ENCODE results near the gene RSBN1L. TPM values are rescaled to one million over a fixed set of nuclear protein-coding genes. Genes with fewer than 3 reads are reported as not detected.
A peak's percentile ranks its signal among the peaks of the same experiment; 100 is the strongest.

RSBN1L gene
- total RNA-seq, 1 donor from 2014 or later = 17.2 TPM

DNA sequence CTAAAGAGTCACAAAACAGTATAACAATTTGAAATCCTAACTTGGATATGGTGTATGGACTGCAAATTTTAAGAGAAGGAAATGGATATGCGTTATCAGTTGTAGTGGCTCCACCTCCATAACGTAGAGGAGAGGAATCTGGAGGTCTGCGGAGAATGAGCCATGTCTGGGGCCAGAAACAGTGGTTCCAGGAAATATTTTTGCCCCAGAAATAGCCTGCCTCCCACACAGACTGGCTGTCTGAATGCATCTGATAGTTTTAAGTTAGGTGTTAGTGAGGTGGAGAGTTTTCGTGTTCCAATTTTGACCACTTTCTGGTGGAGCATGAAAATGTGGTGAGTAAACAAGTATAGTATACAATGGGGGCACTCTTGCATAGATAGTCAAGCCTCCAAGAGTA lies 103.9 kb downstream of the RSBN1L start:
- TF ChIP-seq, protein P1, sequence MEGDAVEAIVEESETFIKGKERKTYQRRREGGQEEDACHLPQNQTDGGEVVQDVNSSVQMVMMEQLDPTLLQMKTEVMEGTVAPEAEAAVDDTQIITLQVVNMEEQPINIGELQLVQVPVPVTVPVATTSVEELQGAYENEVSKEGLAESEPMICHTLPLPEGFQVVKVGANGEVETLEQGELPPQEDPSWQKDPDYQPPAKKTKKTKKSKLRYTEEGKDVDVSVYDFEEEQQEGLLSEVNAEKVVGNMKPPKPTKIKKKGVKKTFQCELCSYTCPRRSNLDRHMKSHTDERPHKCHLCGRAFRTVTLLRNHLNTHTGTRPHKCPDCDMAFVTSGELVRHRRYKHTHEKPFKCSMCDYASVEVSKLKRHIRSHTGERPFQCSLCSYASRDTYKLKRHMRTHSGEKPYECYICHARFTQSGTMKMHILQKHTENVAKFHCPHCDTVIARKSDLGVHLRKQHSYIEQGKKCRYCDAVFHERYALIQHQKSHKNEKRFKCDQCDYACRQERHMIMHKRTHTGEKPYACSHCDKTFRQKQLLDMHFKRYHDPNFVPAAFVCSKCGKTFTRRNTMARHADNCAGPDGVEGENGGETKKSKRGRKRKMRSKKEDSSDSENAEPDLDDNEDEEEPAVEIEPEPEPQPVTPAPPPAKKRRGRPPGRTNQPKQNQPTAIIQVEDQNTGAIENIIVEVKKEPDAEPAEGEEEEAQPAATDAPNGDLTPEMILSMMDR (IDR thresholded peaks at IDR 0.05; ENCODE audit: unreplicated experiment) = no peak
- no peak for DNase-seq (ENCODE audit: low spot score)
- Mint-ChIP-seq H3K4me3 (ENCODE audit: unreplicated experiment) (peak overlapping the region; percentile 97), H3K9me3 (ENCODE audit: unreplicated experiment) (no peaks in the 10 kb centered on the region), H3K4me1 (ENCODE audit: unreplicated experiment) (peaks cover 28% of the 10 kb centered on the region), H3K36me3 (ENCODE audit: low read depth, unreplicated experiment) (no peaks in the 10 kb centered on the region), H3K27me3 (ENCODE audit: unreplicated experiment) (peaks cover 1% of the 10 kb centered on the region), H3K27ac (ENCODE audit: unreplicated experiment) (no peak overlapping the region)

DNA sequence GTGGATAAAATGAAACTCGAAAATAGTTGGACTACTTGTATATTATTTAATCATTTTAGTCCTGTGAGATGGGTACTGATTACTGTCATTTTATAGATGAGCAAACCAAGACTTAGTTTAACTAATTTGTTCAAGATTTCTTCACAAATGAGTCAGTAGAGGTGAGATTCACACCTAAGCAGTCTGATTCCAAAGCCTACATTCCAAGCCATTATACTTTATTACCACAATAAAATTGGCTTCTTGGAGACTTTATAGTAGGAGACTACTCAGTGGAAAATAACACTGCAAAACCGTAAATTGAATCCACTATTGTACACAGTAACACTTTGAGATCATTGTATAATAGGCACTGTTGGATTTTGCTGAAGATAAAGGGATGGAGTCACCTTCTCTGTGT lies 104.5 kb downstream of the RSBN1L start:
- Mint-ChIP-seq H3K36me3 (ENCODE audit: low read depth, unreplicated experiment) (no peaks in the 10 kb centered on the region), H3K4me3 (ENCODE audit: unreplicated experiment) (no peak overlapping the region), H3K9me3 (ENCODE audit: unreplicated experiment) (no peaks in the 10 kb centered on the region), H3K4me1 (ENCODE audit: unreplicated experiment) (peaks cover 28% of the 10 kb centered on the region), H3K27ac (ENCODE audit: unreplicated experiment) (no peak overlapping the region), H3K27me3 (ENCODE audit: unreplicated experiment) (peaks cover 1% of the 10 kb centered on the region)
- no peak for DNase-seq (ENCODE audit: low spot score)
- TF ChIP-seq, protein P1 (IDR thresholded peaks at IDR 0.05; ENCODE audit: unreplicated experiment) = no peak

DNA sequence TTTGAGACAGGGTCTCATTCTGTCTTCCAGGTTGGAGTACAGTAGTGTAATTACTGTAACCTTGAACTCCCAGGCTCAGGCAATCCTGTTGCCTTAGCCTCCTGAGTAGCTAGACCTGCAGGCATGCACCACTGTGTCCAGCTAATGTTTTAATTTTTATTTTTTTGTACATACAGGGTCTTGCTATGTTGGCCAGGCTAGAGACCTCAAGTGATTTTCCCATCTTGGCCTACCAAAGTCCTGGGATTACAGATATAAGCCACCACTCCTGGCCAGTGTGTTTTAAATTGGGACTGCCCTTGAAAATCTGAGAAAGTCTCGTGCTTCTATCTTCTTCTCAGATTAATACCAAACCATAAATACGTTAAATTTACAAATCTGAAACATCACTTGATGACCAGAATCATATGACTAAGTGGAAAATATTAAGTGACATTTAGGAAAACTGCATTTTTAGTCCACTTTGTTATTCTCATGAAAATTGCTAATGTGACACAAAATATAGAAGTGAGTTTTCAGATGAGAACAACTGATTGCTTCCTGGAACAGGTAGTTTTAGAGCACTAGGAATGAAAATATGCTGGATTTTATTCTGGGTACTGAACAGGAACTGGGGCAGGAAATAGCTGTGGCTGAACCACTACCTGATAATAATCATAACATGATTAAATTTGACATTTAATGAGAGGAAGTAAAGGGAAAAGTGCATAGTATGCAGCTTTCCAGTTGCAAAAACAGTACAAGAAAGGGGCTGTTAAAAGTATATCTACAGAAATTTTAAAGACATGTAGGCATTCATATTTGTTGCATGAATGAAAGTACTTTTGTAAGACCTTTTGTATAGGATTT lies 106.5 kb downstream of the RSBN1L start:
- Mint-ChIP-seq H3K27ac (ENCODE audit: unreplicated experiment) (no peak overlapping the region), H3K36me3 (ENCODE audit: low read depth, unreplicated experiment) (no peaks in the 10 kb centered on the region), H3K4me1 (ENCODE audit: unreplicated experiment) (peaks cover 15% of the 10 kb centered on the region), H3K4me3 (ENCODE audit: unreplicated experiment) (no peak overlapping the region), H3K9me3 (ENCODE audit: unreplicated experiment) (no peaks in the 10 kb centered on the region), H3K27me3 (ENCODE audit: unreplicated experiment) (peaks cover 1% of the 10 kb centered on the region)
- DNase-seq (ENCODE audit: low spot score) = no peak
- TF ChIP-seq, protein P1 (IDR thresholded peaks at IDR 0.05; ENCODE audit: unreplicated experiment) = no peak

DNA sequence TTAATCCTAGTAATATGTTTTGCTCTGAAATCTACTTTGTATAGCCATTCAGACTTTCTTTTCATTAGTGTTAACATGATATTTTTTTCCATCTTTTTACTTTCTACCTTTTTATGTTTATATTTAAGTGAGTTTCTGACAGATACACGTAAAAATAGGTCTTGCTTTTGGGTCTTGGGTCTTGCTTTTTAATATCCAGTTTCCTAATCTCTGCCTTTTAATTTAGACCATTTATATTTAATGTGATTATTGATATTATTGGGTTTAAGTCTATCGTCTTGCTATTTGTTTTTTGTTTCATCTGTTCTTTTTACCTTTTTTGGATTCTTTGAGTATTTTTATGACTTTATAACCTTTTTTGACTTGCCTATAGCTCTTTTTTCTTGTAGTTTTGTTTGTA lies 110.2 kb downstream of the RSBN1L start:
- H3K9me3 Mint-ChIP-seq (ENCODE audit: unreplicated experiment) = no peaks in the 10 kb centered on the region
- H3K27me3 Mint-ChIP-seq (ENCODE audit: unreplicated experiment) = no peaks in the 10 kb centered on the region
- DNase-seq (ENCODE audit: low spot score) = no peak
- no peak overlapping the region for H3K27ac Mint-ChIP-seq (ENCODE audit: unreplicated experiment)
- no peaks in the 10 kb centered on the region for H3K36me3 Mint-ChIP-seq (ENCODE audit: low read depth, unreplicated experiment)
- no peaks in the 10 kb centered on the region for H3K4me1 Mint-ChIP-seq (ENCODE audit: unreplicated experiment)
- TF ChIP-seq, protein P1 (IDR thresholded peaks at IDR 0.05; ENCODE audit: unreplicated experiment) = no peak
- H3K4me3 Mint-ChIP-seq (ENCODE audit: unreplicated experiment) = no peak overlapping the region

DNA sequence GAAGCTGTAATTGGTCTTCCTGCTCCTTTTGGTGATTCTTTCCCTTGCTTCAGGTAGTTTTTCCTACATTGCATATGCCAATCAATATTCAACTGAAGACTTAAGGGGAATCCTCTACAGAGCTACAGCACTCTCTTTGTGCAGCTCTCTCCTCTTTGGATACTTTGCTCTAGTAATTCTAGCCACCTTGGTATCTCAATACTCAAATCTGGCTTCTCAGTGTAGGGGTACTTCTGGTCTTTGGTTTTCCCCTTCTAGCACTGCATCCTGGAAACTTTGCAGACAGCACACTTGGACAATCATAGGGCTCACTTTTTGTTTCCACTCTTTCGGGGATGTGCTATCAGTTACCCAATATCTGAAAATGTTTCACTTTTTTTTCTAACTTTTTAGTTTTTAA lies 112.3 kb downstream of the RSBN1L start:
- H3K27ac Mint-ChIP-seq (ENCODE audit: unreplicated experiment) = no peak overlapping the region
- no peak overlapping the region for H3K4me3 Mint-ChIP-seq (ENCODE audit: unreplicated experiment)
- no peak for DNase-seq (ENCODE audit: low spot score)
- TF ChIP-seq, protein P1 (IDR thresholded peaks at IDR 0.05; ENCODE audit: unreplicated experiment) = no peak
- H3K4me1 Mint-ChIP-seq (ENCODE audit: unreplicated experiment) = no peaks in the 10 kb centered on the region
- H3K36me3 Mint-ChIP-seq (ENCODE audit: low read depth, unreplicated experiment) = no peaks in the 10 kb centered on the region
- H3K9me3 Mint-ChIP-seq (ENCODE audit: unreplicated experiment) = no peaks in the 10 kb centered on the region
- H3K27me3 Mint-ChIP-seq (ENCODE audit: unreplicated experiment) = peaks cover 1% of the 10 kb centered on the region

Measured in endothelial cell (in vitro differentiated cells).